Hematopoietic multipotent progenitor cell treated with erythropoietin and hydrocortisone succinate and interleukin-3 and kit ligand, for 4 days (in vitro differentiated cells): ENCODE data around the gene MEGF11.

Experiments used
- DNase-seq: peaks from one replicate; pipeline ENCODE4 v3.0.0-alpha.2; 2015

The MEGF11 gene

DNA sequence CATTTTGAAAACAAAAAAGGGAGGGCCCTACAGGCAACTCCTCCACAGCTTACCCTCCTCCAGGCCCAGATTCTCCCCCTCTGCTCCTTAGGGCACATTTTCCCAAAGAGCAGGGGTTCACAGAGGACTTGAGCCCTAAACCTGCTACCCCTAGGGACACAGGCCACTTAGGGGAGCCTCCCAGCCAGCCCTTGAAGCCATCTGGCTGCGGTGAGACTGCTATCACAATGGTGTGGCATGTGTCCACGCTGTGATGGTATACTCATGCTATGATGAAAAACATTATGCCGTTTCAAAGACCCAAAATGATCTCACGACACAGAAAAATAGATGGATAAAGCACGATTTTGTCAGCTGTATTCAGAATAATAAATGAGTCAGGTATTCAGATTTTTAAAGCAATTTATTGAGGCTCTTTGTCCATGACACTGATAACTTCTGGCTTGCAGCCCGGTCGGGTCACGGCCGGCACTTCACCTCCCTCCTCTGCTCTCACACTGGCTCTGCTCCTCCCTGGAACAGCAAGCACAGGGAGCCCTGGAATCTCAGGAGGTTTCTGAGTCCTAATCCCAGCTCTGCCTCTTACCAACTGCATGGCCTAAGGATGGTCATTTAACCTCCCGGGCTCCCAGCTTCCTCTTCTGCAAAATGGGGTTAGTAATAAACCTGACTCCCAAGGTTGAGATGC lies 115.3 kb downstream of the MEGF11 start:
- no peak for DNase-seq

DNA sequence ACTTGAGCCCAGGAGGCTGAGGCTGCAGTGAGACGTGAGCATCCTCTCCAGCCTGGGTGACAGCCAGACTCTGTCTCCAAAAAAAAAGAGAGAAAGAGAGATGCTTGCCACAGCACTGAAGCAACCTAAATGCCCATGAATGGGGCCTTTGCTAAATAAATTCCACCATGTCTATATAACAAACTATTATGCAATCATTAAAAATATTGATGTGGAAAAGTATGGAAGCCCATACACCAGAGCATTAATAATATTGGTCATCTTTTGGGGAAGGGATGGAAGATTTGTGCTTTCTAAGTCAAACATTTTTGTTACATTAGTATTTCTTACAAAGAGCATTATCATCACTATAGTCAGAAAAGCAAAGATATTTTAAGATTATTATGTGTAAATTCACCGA lies 116.6 kb downstream of the MEGF11 start:
- no peak for DNase-seq

DNA sequence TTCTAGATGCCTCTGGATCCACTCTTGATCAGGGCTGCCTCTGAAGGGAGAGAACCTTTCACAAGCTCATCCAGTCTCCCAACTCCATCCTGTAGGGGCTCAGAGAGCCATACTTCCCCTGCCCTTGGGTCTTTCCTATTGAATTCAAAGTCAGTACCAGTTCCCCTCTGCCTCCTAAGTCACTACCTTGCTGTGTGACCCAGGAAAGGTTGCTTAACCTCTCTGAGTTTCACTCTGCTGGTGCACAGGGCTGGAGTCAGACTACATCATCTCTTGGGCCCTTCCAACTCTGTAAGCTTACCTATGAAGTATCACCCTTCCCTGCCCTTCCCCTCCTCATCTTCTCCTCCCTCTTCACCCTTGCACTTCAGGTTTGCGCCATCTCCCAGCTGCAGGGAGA lies 117.9 kb downstream of the MEGF11 start:
- no peak for DNase-seq

DNA sequence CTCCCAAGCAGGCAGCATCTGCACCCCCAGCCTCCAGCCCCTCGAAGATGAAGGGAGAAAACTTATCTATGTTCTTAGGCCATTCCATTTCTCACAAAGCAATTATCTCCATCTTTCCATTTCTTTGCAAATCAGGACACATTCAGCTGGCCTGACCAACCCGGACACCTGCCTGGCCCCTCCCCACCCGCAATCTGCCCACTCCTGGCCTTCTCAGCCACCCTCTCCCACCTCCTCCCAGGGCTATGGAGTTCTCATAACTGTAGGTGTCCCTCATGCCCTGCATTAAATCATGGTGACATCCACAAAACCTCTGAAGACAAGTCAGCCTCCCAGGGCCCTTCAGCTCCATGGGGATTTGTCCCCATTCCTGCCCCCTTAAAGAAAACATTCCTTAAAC lies 119.3 kb downstream of the MEGF11 start:
- no peak for DNase-seq

DNA sequence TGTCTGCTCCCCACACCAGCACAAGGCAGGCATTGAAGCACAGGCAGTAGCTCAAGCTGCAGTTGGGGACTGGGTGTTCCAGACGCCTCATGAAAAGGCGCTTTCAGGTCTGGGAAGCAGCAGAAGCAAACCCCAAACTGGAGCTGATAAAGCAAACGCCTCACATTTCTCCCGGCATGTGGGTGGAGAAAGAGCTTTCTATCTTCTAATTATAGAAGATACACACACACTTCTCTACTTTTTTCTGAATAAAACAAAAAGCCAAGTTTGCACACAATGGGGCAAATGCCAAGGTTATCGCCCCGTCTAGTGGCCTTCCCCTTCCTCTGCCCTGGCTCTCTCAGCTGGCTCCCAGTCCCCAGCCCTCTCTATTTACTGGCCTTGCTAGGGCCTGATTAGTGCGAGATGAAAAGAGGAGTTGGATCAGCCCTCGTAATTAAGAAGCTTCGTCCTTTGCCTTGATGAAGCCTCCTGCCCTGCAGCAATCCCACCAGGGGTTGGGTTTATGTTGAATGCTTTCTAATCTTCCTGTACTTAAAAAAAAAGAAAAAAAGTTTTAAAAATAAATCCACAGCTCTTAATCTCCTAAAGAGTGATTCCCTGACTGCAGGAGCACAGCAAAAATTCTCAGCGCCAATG lies 120.2 kb downstream of the MEGF11 start:
- no peak for DNase-seq

DNA sequence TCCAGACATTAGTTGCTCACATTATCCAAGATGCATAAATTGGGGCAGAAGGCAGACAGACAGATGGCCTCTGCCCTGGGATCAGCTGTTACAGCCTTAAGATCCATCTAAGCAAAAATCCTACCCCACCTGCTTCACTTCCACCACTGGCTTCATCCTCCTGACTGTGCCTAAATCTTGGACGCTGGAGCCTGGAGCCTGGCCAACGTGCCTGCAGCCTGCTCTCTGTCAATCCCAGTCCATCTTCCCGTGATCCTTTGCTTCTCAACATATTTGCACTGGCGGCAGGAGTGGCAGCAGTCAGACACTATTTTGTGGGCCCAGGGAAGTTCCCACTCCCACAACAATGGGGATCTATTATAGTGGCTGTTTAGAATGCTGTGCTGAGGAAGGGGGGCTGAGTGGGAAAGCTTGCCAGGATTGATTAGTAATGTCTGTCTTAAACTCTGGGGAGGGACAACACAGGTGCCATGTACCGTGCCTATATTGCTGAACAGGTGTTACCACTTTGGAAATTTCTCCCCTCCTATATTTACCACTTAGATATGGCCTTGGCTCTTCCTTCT lies 121.2 kb downstream of the MEGF11 start:
- no peak for DNase-seq

DNA sequence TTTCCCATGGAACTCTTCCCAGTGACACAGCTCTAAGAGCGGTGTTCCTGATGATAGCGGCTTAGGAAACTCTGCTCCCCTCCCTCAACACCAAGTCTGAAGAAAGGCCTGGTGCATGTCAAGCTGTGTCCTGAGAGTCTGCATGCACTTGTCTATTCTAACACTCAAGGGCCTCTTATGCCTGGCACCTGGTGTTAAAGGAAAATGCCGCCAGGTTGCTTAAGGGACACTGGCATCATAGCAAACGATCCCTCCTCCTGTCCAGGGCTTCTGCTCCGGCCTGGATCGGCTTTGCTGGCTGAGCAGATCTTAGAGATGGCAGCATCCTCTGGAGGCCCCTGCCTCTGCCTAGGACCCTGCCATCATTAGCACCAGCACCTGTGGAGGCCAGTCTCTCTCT lies 121.7 kb downstream of the MEGF11 start:
- DNase-seq = no peak

DNA sequence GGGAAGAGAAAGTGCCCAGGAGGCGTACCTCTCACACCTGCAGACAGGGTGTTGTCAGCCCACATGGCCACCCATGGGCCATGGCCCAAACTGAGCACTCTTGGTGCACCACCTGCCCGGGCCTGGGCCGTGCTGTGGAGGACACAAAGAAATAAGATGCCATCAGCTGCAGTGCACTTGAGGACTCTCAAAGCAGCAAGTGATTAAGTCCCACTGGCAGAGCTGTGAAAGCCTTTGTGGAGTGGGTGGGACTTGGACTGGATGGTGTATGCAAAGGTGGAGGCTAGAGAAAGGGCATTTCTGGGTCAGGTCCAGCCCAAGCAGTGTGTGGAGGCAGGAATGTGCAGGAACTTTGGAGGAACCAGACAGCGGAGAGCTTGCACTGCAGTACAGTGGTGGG lies 122.3 kb downstream of the MEGF11 start:
- no peak for DNase-seq

DNA sequence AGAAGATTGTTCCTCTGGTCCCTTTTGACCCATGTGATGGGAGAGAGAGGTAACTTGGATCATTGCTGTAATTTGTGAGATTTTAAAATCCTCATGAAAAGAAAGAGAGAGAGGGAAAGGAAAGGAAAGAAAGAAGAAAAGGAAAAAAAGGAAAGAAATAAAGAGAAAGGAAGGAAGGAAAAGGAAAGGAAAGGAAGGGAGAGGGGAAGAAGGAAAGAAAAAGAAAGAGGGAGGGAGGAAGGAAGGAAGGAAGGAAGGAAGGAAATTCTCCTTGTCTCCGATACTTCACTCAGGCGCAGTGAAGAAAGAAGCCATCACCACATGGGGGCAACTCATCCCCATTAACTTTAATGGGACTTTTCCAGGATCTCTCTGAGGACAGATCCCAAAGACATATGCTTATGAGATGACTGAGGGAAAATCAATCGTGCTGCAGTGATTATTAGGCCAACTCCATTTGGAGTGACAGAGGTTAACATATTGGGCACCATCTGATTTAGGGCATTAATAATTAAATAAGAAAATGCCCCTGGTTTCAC lies 123.0 kb downstream of the MEGF11 start:
- DNase-seq = no peak

DNA sequence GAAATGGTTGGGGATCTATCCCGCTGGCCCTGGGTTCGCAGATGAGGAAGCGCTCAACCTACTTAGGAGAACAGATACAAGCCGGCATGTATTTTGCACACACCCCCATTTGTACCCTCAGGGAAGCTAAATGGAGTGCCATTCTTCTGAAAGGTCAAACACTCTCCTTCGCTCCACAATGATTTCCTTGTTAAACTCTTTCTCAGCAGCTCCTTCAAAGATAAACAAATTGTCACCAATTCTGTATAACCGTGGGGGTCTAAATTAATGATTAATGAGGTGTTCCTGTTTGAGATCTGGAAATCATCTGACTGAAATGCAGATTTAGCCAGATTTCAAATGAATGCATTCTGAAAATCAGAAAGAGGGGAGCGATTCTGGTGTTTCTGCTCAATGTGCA lies 124.0 kb downstream of the MEGF11 start:
- DNase-seq = no peak

DNA sequence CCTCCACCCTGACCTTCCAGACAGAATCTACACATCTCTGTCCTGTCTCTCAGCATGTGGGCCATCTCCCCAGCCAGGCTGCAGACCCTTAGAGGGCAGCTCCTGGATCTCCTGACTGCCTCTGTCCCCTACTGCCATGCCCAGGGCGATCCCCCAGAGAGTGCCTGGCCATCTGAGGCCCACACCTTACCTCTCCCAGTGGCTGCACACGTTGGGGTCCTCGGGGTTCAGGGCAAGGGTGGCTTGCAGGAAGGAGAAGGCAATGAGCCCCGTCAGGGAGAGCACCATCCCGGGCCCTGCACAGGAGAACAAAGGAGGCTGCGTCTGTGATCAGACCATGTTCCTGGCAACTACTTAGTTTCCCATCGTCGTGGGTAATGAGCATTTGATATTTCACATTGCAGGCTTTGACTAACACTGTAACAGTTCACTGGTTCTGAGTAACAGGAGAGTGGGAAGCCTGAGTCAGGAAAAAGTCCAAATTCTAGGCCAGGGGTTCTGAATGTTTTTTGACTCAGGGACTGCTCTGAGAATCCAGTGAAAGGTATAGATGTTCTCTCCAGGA lies 125.4 kb downstream of the MEGF11 start:
- DNase-seq = no peak

DNA sequence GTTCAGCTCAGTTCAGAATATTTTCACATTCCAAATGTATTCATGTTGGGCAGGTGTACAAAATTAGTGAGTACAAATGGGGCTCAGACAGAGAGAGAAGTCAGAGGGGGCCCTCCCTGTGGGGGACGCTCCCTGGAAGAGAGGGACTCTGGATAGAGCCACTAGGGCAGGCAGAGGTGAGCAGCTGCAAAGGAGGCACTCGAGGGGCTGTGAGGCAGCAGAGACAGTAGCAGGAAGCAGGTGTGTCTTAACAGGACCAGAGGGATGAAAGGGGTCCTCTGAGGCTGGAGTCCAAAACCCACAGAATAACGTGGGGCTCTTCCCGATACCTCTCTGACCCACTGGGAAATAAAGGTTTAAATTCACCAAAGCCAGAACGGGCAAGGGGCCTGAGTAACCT lies 127.1 kb downstream of the MEGF11 start:
- no peak for DNase-seq

DNA sequence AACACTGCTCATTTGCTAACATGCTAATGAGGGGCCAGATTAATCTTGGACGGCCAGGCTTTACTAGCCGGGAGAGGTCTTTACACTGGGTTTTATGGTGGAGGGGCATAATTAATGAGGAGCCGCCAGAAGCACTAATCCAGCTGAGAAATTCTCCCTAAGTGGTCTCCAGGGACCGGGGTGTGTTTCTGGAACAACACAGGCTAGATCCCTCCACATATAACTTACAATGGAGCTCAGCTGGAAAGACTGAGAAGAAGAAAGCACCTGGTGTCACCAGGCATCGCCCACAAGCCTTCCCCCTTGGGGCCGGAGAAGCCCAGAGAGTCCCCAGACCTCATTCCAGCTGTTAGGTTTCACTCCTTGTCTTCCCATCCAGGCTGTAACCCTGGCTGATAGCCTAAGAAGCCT lies 127.5 kb downstream of the MEGF11 start:
- DNase-seq = no peak

DNA sequence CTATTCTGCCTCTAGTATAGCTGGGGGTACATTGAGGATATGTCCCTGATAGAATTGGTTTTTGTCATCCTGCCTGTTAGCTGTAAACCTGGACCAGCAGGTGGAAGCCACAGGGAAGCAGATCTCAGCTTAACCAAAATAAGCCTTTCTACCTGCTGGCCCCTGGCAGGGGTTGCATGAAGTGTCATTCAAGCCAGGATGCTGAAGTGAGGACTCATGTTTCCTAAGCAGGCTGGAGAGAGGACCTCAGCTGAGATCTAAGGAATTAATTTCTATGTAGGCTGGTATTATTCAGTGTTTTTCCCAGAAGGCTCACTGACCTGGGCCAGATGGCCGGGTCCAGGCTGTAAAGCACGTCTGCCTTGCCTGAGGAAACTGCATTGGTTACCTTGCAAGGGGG lies 128.9 kb downstream of the MEGF11 start:
- no peak for DNase-seq

DNA sequence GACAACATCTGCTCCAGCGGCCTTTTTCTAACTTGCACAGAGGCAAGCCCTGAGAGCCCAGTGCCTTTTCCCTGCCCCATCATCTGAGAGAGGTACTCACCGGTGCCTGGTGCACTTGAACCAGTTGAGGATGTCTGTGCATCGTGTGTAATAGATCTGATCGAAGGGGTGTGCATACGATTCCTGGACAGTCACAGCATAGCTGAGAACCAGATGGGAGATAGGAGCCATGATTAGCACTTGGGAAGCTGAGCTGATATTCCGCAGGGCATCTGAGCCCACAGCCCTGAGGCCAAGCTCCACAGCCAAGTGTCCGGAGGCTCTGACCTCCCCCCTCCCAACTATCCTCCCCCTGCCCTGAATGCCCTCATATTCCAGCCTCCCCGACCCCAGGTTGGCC lies 129.8 kb downstream of the MEGF11 start:
- DNase-seq = no peak

DNA sequence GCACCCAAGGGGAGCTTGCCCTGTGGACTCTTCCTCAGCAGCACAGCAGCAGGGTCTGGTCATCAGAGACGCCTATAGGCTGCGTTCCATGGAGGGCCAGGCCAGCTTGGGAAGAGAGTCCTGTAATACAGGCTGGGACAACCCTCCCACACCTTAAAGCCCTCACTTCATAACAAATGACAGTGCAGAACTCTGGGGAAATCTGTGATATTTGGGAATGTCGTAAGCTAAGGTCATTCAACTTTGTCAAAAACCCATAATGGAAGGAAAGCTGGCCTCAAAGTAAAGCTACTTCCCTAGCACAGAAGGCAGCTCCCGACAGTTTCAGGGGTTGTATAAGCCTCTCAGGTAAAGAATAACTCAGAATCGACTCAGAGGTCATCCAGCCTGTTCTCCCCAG lies 133.1 kb downstream of the MEGF11 start:
- DNase-seq = no peak

DNA sequence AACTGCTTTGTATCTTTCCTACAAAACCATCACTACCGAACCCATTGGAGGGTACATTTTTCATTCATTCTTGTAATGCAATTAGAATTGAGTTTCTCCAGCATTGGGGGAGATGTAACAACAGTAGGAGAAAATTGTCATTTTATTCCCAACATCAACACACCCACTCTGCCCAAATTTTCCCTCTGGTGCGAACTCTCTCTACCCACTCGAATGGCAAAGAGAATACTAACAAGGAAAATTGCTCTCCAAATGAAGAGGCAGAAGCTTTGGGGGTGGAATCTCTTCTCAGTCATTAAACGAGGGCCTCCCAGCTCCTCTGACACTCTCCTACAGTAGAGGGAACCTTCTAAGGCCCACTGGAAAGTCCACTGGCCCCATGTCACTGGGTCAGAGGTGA lies 135.7 kb downstream of the MEGF11 start:
- DNase-seq = no peak

DNA sequence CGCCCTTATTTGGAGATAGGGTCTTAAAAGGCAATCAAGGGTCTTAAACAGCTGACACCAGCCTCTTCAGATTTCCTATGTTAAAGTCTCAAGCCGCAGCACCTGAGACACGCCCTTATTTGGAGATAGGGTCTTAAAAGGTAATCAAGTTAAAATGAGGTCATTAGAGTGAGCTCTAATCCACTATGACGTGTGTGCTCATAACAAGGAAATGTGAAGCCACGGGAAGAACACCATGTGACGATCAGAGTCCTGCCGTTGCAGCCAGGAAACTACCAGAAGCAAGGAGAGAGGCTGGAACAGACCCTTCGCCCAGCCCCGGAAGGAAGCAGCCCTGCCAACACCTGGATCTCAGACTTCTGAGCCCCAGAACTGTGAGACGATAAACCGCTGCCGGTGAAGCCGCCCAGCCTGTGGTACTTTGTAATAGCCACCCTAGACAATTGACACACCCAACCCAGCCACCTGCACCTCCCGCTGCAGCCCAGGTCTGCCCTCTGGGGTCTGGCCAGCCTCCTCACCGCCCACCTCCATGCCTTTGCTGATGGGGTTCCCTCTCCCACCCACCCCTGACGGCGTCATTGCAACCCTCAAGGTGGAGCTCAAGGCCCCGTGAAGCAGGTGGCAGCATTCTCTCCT lies 137.9 kb downstream of the MEGF11 start:
- no peak for DNase-seq

DNA sequence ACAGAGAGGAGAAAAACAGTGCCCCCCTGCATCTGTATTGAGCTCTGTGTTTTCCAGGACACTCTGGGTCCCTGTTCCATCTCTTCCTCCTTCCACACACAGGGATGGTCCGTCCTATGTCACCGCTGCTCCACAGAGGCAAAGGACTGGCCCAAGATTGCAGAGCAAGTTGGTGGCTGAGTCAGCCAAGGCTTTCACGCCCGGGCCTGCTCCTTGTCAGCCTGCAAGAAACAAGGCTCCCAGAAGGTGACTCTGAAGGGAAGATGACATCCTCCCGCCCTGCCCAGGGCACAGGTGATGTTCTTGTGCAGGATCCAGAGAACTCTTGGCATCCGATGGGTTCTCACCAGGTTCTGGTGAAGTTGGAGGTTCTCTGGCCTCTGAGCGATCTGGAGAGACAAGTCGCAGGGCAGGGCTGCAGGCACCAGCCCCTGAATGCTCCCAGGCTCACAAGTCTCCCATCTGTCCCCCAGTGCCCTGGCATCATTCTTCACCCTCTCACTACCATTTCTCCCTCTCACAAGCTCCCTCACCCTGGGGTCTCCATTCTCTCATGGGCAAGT lies 138.6 kb downstream of the MEGF11 start:
- no peak for DNase-seq

DNA sequence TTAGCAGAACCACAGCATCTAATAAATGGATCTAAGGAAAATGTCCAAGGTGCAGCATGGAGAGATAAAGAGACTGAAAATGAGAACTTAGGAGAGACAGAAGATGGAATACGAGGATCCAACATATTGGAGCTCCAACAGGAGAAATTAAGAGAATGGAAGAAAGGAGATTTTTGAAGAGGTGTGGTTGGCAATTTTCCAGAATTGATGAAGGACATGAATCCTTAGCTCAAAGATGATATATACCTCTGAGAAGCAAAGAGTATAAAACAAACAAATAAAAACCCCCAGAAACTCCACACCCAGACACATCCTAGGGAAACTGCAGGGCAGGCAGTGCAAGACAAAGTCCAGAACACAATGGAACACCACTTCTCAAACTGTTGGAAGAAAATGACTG lies 141.2 kb downstream of the MEGF11 start:
- no peak for DNase-seq

DNA sequence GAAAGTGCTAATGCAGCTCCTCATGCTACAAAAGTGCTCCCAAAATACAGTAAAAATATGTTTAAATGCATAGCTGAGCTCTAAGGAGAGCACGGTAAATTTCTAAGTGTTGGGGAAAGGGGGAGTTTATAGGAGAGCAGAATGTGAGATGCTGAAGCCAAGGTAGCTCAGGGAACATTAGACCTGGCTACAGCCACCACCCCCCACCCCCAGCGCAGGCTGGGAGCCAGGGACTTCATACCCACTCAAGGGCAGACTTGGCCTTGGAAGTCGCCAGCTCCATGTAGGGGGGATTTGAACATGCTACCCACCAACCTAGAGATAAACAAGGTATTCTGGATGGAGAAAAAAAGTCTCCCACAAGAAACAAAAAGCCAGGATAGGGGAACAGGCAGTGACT lies 142.2 kb downstream of the MEGF11 start:
- no peak for DNase-seq

DNA sequence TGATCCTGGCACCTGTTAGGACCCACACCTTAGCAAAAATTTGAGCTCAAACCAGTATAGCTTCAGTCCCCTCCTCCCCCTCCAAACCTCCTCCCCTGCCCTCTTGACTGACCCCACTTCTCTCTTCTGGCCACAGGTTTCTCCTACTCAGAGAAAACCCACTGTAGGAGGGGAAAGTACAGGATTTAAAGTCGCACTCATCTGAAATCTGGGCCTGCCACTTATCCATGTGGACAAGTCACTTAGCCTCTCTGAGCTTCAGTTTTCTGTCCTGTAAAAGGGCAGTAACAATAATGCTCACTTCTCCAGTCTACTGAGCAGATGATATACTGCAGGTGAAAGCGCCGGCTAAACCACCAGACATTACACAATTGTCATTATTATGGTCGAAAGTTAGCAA lies 142.7 kb downstream of the MEGF11 start:
- DNase-seq = no peak

DNA sequence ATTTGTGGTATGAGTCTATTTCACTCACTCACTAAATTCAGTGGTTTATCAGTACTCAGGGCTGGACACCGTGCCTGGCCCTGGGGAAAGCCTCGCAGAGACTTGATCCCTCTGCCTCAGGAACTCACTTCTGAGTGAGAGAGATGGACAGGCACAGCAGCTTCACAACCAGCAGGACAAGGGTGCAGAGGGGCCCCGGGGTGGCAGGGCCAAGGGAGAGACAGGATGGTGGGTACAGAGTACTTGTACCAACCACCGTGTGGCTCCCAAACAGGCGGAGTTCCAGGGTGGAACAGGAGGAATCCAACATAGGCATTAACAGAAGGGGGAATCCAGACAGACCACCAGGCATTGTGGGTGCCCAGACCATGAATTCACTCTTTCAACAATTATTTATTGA lies 143.7 kb downstream of the MEGF11 start:
- DNase-seq = no peak
